ENCODE measurements around the gene G2E3. TPM values are rescaled to one million over a fixed set of nuclear protein-coding genes. Genes with fewer than 3 reads are reported as not detected.
A peak's percentile ranks its signal among the peaks of the same experiment; 100 is the strongest.

G2E3 gene
- total RNA-seq, 1 donor from 2014 or later = 135 TPM

- Mint-ChIP-seq H3K4me1 (peaks cover 12% of the 10 kb centered on the region), H3K9me3 (peaks cover 58% of the 10 kb centered on the region), H3K4me3 (no peak overlapping the region), H3K36me3 (peaks cover 70% of the 10 kb centered on the region), H3K27me3 (ENCODE audit: insufficient read depth, low read depth) (no peaks in the 10 kb centered on the region), H3K27ac (no peak overlapping the region)
- no peak overlapping the region for H3K27ac ChIP-seq
- H3K9me3 ChIP-seq (ENCODE audit: low read depth) = no peaks in the 10 kb centered on the region
- no peaks in the 10 kb centered on the region for H3K27me3 ChIP-seq
- peaks cover 100% of the 10 kb centered on the region for H3K79me2 ChIP-seq (ENCODE audit: low read depth)
- peaks cover 12% of the 10 kb centered on the region for H3K36me3 ChIP-seq
- H3K4me3 ChIP-seq = no peak overlapping the region
- TF ChIP-seq EZH2 (IDR thresholded peaks at IDR 0.05) = no peak
- no peak for TF ChIP-seq CTCF (IDR thresholded peaks at IDR 0.05)
- TF ChIP-seq EZH2phosphoT487 (IDR thresholded peaks at IDR 0.05) = no peak
- H2AFZ ChIP-seq (replicated peaks) = no peak overlapping the region
- DNase-seq (ENCODE audit: low spot score) = no peak
- H3K9ac ChIP-seq = no peak overlapping the region
- H3K4me2 ChIP-seq = no peak overlapping the region
- no peaks in the 10 kb centered on the region for H3F3A ChIP-seq (ENCODE audit: low read depth)
- peaks cover 43% of the 10 kb centered on the region for H3K4me1 ChIP-seq
- peaks cover 83% of the 10 kb centered on the region for H4K20me1 ChIP-seq (ENCODE audit: low read depth)
These were observed 5.9 kb downstream of the G2E3 start for GRCh38 chr14:30564868-30565248.

GRCh38 chr14:30569216-30569902 lies 10.4 kb downstream of the G2E3 start:
- peaks cover 92% of the 10 kb centered on the region for H4K20me1 ChIP-seq (ENCODE audit: low read depth)
- peaks cover 44% of the 10 kb centered on the region for H3K4me1 ChIP-seq
- peaks cover 82% of the 10 kb centered on the region for H3K36me3 Mint-ChIP-seq
- DNase-seq (ENCODE audit: low spot score) = peak; percentile 32
- TF ChIP-seq EZH2 (IDR thresholded peaks at IDR 0.05) = no peak
- no peak for TF ChIP-seq EZH2phosphoT487 (IDR thresholded peaks at IDR 0.05)
- no peak for TF ChIP-seq CTCF (IDR thresholded peaks at IDR 0.05)
- no peak overlapping the region for H2AFZ ChIP-seq (replicated peaks)
- H3K79me2 ChIP-seq (ENCODE audit: low read depth) = peaks cover 100% of the 10 kb centered on the region
- H3K9me3 Mint-ChIP-seq = peaks cover 81% of the 10 kb centered on the region
- peak overlapping the region; percentile 17 for H3K4me2 ChIP-seq
- H3F3A ChIP-seq (ENCODE audit: low read depth) = no peaks in the 10 kb centered on the region
- peaks cover 7% of the 10 kb centered on the region for H3K36me3 ChIP-seq
- no peaks in the 10 kb centered on the region for H3K27me3 ChIP-seq
- no peak overlapping the region for H3K27ac ChIP-seq
- no peaks in the 10 kb centered on the region for H3K9me3 ChIP-seq (ENCODE audit: low read depth)
- H3K4me1 Mint-ChIP-seq = no peaks in the 10 kb centered on the region
- no peak overlapping the region for H3K9ac ChIP-seq
- no peak overlapping the region for H3K27ac Mint-ChIP-seq
- H3K4me3 ChIP-seq = no peak overlapping the region
- peaks cover 2% of the 10 kb centered on the region for H3K27me3 Mint-ChIP-seq (ENCODE audit: insufficient read depth, low read depth)
- H3K4me3 Mint-ChIP-seq = no peak overlapping the region

- H3K27ac ChIP-seq = no peak overlapping the region
- Mint-ChIP-seq H3K27ac (no peak overlapping the region), H3K36me3 (peaks cover 82% of the 10 kb centered on the region), H3K4me1 (no peaks in the 10 kb centered on the region), H3K27me3 (ENCODE audit: insufficient read depth, low read depth) (peaks cover 2% of the 10 kb centered on the region), H3K9me3 (peaks cover 81% of the 10 kb centered on the region), H3K4me3 (no peak overlapping the region)
- peaks cover 4% of the 10 kb centered on the region for H3K36me3 ChIP-seq
- no peak overlapping the region for H2AFZ ChIP-seq (replicated peaks)
- no peak for DNase-seq (ENCODE audit: low spot score)
- H3K79me2 ChIP-seq (ENCODE audit: low read depth) = peaks cover 100% of the 10 kb centered on the region
- no peak overlapping the region for H3K4me3 ChIP-seq
- H3K9me3 ChIP-seq (ENCODE audit: low read depth) = no peaks in the 10 kb centered on the region
- peaks cover 4% of the 10 kb centered on the region for H3F3A ChIP-seq (ENCODE audit: low read depth)
- no peak overlapping the region for H3K9ac ChIP-seq
- H3K4me2 ChIP-seq = peak overlapping the region; percentile 17
- H3K27me3 ChIP-seq = no peaks in the 10 kb centered on the region
- TF ChIP-seq EZH2phosphoT487 (IDR thresholded peaks at IDR 0.05) (no peak), CTCF (IDR thresholded peaks at IDR 0.05) (no peak), EZH2 (IDR thresholded peaks at IDR 0.05) (no peak)
- H4K20me1 ChIP-seq (ENCODE audit: low read depth) = peaks cover 92% of the 10 kb centered on the region
- peaks cover 44% of the 10 kb centered on the region for H3K4me1 ChIP-seq
These were observed 10.9 kb downstream of the G2E3 start for GRCh38 chr14:30569903-30570226.

Measured in neural progenitor cell (in vitro differentiated cells).